ENCODE measurements around the gene SUMO3.
A peak's percentile ranks its signal among the peaks of the same experiment; 100 is the strongest.

The SUMO3 gene

GRCh38 chr21:44761011-44761729, 56.7 kb downstream of the SUMO3 start:
- Histone ChIP-seq H3K4me2 (ENCODE audit: low read depth, low read length, poor library complexity, severe bottlenecking) (no peak overlapping the region), H3K4me3 (ENCODE audit: insufficient read depth, low read length, poor library complexity, severe bottlenecking) (no peak overlapping the region), H3K9ac (ENCODE audit: low read length) (no peak overlapping the region), H3K9me2 (replicated peaks; ENCODE audit: insufficient read depth, low read length) (no peaks in the 10 kb centered on the region), H3K79me2 (ENCODE audit: insufficient read depth, low read length) (no peaks in the 10 kb centered on the region), H3K27me3 (ENCODE audit: low read length) (no peaks in the 10 kb centered on the region), H4K20me1 (ENCODE audit: low read depth, low read length) (no peaks in the 10 kb centered on the region), H3F3A (ENCODE audit: insufficient read depth) (no peaks in the 10 kb centered on the region), H3K9me3 (ENCODE audit: insufficient read depth, low read length) (no peaks in the 10 kb centered on the region), H3K36me3 (ENCODE audit: low read length) (no peaks in the 10 kb centered on the region), H2AFZ (ENCODE audit: low read depth, low read length, severe bottlenecking) (no peak overlapping the region), H3K27ac (ENCODE audit: low read depth, low read length) (no peak overlapping the region)
- TF ChIP-seq CTCF (IDR thresholded peaks at IDR 0.05; ENCODE audit: insufficient read depth, low read length, poor library complexity, severe bottlenecking) (peak; percentile 24), EZH2phosphoT487 (conservative IDR thresholded peaks at IDR 0.05; ENCODE audit: low read length) (no peak)

GRCh38 chr21:44760376-44760775, 57.5 kb downstream of the SUMO3 start:
- H3K9me3 ChIP-seq (ENCODE audit: insufficient read depth, low read length) = no peaks in the 10 kb centered on the region
- no peak for TF ChIP-seq EZH2phosphoT487 (conservative IDR thresholded peaks at IDR 0.05; ENCODE audit: low read length)
- TF ChIP-seq CTCF (IDR thresholded peaks at IDR 0.05; ENCODE audit: insufficient read depth, low read length, poor library complexity, severe bottlenecking) = no peak
- no peak overlapping the region for H3K27ac ChIP-seq (ENCODE audit: low read depth, low read length)
- H4K20me1 ChIP-seq (ENCODE audit: low read depth, low read length) = no peaks in the 10 kb centered on the region
- H3K4me3 ChIP-seq (ENCODE audit: insufficient read depth, low read length, poor library complexity, severe bottlenecking) = no peak overlapping the region
- no peak overlapping the region for H3K4me2 ChIP-seq (ENCODE audit: low read depth, low read length, poor library complexity, severe bottlenecking)
- H3K27me3 ChIP-seq (ENCODE audit: low read length) = no peaks in the 10 kb centered on the region
- H3K9ac ChIP-seq (ENCODE audit: low read length) = no peak overlapping the region
- no peaks in the 10 kb centered on the region for H3K79me2 ChIP-seq (ENCODE audit: insufficient read depth, low read length)
- no peaks in the 10 kb centered on the region for H3K36me3 ChIP-seq (ENCODE audit: low read length)
- H3F3A ChIP-seq (ENCODE audit: insufficient read depth) = no peaks in the 10 kb centered on the region
- no peaks in the 10 kb centered on the region for H3K9me2 ChIP-seq (replicated peaks; ENCODE audit: insufficient read depth, low read length)
- no peak overlapping the region for H2AFZ ChIP-seq (ENCODE audit: low read depth, low read length, severe bottlenecking)

- H3K27me3 ChIP-seq (ENCODE audit: low read length) = no peaks in the 10 kb centered on the region
- no peak overlapping the region for H3K9ac ChIP-seq (ENCODE audit: low read length)
- no peak overlapping the region for H3K4me2 ChIP-seq (ENCODE audit: low read depth, low read length, poor library complexity, severe bottlenecking)
Measured at GRCh38 chr21:44759628-44760285, 58.1 kb downstream of the SUMO3 start.

More at GRCh38 chr21:44759628-44760285, 58.1 kb downstream of the SUMO3 start:
- no peak overlapping the region for H2AFZ ChIP-seq (ENCODE audit: low read depth, low read length, severe bottlenecking)
- no peaks in the 10 kb centered on the region for H3K79me2 ChIP-seq (ENCODE audit: insufficient read depth, low read length)
- TF ChIP-seq CTCF (IDR thresholded peaks at IDR 0.05; ENCODE audit: insufficient read depth, low read length, poor library complexity, severe bottlenecking) (no peak), EZH2phosphoT487 (conservative IDR thresholded peaks at IDR 0.05; ENCODE audit: low read length) (no peak)
- no peaks in the 10 kb centered on the region for H3K9me2 ChIP-seq (replicated peaks; ENCODE audit: insufficient read depth, low read length)
- H4K20me1 ChIP-seq (ENCODE audit: low read depth, low read length) = no peaks in the 10 kb centered on the region
- no peak overlapping the region for H3K4me3 ChIP-seq (ENCODE audit: insufficient read depth, low read length, poor library complexity, severe bottlenecking)
- no peaks in the 10 kb centered on the region for H3K36me3 ChIP-seq (ENCODE audit: low read length)
- no peak overlapping the region for H3K27ac ChIP-seq (ENCODE audit: low read depth, low read length)
- H3K9me3 ChIP-seq (ENCODE audit: insufficient read depth, low read length) = no peaks in the 10 kb centered on the region
- no peaks in the 10 kb centered on the region for H3F3A ChIP-seq (ENCODE audit: insufficient read depth)
